ENCODE results near the gene TIMM22. TPM values are rescaled to one million over a fixed set of nuclear protein-coding genes. Genes with fewer than 3 reads are reported as not detected.

TIMM22 gene
- total RNA-seq = 16.7 and 18.6 TPM in 2 replicates

GRCh38 chr17:996554-997344 is at the start of gene TIMM22:
TIMM22 (plus strand) TSS chr17:997129; CDS start chr17:997143, 14 bp downstream.

GRCh38 chr17:979539-980405 is 17.2 kb upstream of the TIMM22 start, which contains the start of gene NXN:
NXN (minus strand) TSS chr17:979776.

Other genes with a start within 250 kb of the TIMM22 start
- 7.9 and 13.2 TPM in 2 replicates for gene GEMIN4, start 244.9 kb upstream of the TIMM22 start, total RNA-seq
- gene GLOD4, start 214.8 kb upstream of the TIMM22 start, total RNA-seq = 63.1 and 80.1 TPM in 2 replicates
- gene MRM3, start 214.8 kb upstream of the TIMM22 start, total RNA-seq = 16.2 and 20.2 TPM in 2 replicates
- 13.9 and 121 TPM in 2 replicates for gene NXN, start 17.4 kb upstream of the TIMM22 start, total RNA-seq
- 34.2 and 59.9 TPM in 2 replicates for gene ABR, start 182.9 kb downstream of the TIMM22 start, total RNA-seq

Data from bladder microvascular endothelial cell (primary cell).